Measurements from ENCODE around the gene VGLL3. TPM values are rescaled to one million over a fixed set of nuclear protein-coding genes. Genes with fewer than 3 reads are reported as not detected.
"Not testable (repeated sequence)": the region's sequence is repeated elsewhere in the genome, so short reads cannot be mapped to it uniquely, and the experiment has no call there.

VGLL3 gene
- total RNA-seq, 1 donor from 2014 or later, result 1.1 TPM

DNA sequence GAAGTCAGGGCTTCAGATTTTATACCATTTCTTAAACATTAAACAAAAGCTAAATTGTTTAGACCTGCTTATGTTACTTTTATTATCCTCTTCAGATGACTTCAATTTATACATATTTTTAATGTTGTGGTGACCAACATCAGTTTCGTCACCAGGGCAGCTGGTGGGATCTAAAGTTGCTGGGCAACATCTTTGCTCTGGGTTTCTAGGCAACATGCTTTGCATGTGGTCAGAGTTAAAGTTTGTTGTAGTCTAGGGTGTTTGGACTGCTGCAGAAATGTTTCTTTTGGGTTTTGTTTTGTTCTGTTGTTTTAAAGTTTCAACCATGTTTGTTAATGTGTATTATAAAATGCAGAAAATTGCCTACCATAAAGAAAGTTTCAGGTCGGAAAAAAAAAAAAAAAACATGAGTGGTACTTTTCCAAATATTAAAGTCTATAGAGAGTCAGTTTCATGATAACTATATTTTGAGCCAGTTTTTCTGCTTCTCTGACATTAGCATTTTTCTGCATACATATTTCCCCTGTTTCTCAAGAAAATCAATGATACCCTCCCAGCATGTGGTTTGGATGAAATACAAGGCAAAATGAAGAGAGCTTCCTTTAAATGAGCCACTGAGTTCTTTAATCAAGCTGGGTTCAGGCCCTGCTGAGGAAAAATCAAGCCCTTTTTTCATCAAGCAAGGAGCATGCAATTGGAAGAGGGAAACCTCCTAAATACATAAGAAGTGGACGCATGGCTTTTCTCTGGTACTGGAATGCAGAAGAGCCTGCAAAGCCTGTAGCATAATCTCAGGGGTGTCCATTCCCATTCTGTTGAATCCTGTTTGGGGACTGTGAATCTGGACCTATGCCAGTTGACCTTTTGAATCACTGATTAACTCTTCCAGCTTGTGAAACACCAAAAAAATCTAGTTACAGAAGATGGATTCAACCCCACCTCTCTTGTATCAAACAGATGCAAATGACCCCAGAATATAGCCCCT is 35.0 kb upstream of the VGLL3 start:
- DNase-seq (ENCODE audit: low read depth) (peak; percentile 1), FAIRE-seq (no peak)
- TF ChIP-seq, protein P1, sequence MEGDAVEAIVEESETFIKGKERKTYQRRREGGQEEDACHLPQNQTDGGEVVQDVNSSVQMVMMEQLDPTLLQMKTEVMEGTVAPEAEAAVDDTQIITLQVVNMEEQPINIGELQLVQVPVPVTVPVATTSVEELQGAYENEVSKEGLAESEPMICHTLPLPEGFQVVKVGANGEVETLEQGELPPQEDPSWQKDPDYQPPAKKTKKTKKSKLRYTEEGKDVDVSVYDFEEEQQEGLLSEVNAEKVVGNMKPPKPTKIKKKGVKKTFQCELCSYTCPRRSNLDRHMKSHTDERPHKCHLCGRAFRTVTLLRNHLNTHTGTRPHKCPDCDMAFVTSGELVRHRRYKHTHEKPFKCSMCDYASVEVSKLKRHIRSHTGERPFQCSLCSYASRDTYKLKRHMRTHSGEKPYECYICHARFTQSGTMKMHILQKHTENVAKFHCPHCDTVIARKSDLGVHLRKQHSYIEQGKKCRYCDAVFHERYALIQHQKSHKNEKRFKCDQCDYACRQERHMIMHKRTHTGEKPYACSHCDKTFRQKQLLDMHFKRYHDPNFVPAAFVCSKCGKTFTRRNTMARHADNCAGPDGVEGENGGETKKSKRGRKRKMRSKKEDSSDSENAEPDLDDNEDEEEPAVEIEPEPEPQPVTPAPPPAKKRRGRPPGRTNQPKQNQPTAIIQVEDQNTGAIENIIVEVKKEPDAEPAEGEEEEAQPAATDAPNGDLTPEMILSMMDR (IDR thresholded peaks at IDR 0.05; ENCODE audit: insufficient read depth, low read length, severe bottlenecking), result no peak

DNA sequence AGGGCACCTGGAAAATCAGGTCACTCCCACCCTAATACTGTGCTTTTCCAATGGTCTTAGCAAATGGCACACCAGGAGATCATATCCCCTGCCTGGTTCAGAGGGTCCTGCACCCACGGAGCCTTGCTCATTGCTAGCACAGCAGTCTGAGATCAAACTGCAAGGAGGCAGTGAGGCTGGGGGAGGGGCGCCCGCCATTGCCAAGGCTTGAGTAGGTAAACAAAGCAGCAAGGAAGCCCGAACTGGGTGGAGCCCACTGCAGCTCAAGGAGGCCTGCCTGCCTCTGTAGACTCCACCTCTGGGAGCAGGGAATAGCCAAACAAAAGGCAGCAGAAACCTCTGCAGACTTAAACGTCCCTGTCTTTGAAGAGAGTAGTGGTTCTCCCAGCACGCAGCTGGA is 26.4 kb upstream of the VGLL3 start:
- H3K36me3 ChIP-seq (ENCODE audit: control insufficient read depth, insufficient read depth, low read length); FAIRE-seq; H3K4me3 ChIP-seq (ENCODE audit: low read depth, low read length); H3K27me3 ChIP-seq (ENCODE audit: control insufficient read depth, insufficient read depth, low read length); DNase-seq (ENCODE audit: low read depth): not testable (repeated sequence)

More for the DNA sequence above, 35.0 kb upstream of the VGLL3 start:
- H3K27me3 ChIP-seq (ENCODE audit: control insufficient read depth, insufficient read depth, low read length), result no peaks in the 10 kb centered on the region
- no peaks in the 10 kb centered on the region for H3K36me3 ChIP-seq (ENCODE audit: control insufficient read depth, insufficient read depth, low read length)
- no peak overlapping the region for H3K4me3 ChIP-seq (ENCODE audit: low read depth, low read length)

DNA sequence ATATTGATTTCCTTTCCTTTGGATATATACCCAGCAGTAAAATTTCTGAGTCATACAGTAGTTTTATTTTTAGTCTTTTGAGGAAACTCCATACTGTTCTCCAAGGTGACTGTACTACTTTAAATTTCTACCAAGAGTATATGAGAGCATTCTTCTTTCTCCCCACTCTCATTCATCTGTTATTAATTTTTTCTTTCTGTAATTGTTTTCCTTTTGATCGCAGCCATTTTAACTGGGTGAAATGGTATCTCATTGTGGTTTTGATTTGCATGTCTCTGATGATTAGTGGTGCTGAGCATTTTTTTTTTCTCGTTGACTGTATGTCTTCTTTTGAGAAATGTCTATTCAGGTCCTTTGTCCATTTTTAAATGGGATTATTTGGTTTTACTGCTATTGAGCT is 18.3 kb upstream of the VGLL3 start:
- no peak for DNase-seq (ENCODE audit: low read depth)
- TF ChIP-seq, protein P1 (IDR thresholded peaks at IDR 0.05; ENCODE audit: insufficient read depth, low read length, severe bottlenecking), result no peak
- no peak for FAIRE-seq
- no peak overlapping the region for H3K4me3 ChIP-seq (ENCODE audit: low read depth, low read length)
- no peaks in the 10 kb centered on the region for H3K36me3 ChIP-seq (ENCODE audit: control insufficient read depth, insufficient read depth, low read length)
- no peaks in the 10 kb centered on the region for H3K27me3 ChIP-seq (ENCODE audit: control insufficient read depth, insufficient read depth, low read length)

DNA sequence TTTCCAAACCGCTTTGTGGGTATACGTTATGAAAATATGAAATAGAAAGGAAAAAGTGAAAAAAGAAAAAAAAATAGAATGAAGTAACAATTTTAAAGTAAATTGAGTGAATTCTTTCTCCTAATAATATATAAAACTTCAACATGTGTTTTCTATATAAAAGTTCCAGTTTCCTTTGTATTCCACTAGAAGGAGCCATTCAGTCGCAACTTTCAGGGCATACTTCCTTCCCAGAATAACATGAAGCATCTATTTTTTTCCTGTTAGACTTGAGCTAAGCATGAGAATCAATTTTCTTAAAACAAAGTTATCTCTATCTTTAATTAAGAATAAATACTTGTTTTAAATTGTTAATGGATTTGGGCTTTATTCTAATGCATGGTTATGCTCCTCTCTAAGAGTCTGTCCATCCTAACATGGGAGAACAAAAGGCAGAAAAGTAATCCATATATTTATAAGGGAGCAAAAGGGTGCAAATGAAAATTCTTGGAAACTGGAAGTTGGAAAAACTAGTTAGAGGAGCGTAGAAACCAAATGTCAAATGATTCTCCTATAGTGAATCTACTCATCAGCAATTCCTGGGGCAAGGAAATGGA is 16.0 kb upstream of the VGLL3 start:
- peak; percentile 34 for DNase-seq (ENCODE audit: low read depth)
- Histone ChIP-seq H3K4me3 (ENCODE audit: low read depth, low read length) (no peak overlapping the region), H3K36me3 (ENCODE audit: control insufficient read depth, insufficient read depth, low read length) (no peaks in the 10 kb centered on the region), H3K27me3 (ENCODE audit: control insufficient read depth, insufficient read depth, low read length) (no peaks in the 10 kb centered on the region)
- TF ChIP-seq, protein P1 (IDR thresholded peaks at IDR 0.05; ENCODE audit: insufficient read depth, low read length, severe bottlenecking), result peak; percentile 35
- FAIRE-seq, result no peak

DNA sequence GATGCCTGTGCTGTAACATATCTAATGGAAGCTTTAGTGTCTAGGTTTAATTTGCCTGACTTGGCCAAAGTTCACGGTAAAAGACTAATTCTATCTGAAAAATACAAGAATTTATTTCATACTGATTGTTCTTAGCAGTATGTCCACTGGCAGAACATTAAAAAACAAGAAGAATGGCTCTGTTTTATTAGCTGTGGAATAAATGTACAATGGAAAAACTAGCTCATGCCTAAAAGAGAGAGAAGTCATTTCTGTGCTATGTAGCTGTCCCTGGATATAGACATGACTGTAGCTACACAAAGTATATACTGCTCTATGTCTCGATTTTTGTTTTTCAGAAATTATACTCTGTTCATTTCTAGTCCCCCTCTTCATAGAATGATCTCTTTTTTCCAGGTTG is 13.9 kb upstream of the VGLL3 start:
- no peaks in the 10 kb centered on the region for H3K36me3 ChIP-seq (ENCODE audit: control insufficient read depth, insufficient read depth, low read length)
- FAIRE-seq (no peak), DNase-seq (ENCODE audit: low read depth) (no peak)
- TF ChIP-seq, protein P1 (IDR thresholded peaks at IDR 0.05; ENCODE audit: insufficient read depth, low read length, severe bottlenecking), result no peak
- H3K4me3 ChIP-seq (ENCODE audit: low read depth, low read length), result no peak overlapping the region
- no peaks in the 10 kb centered on the region for H3K27me3 ChIP-seq (ENCODE audit: control insufficient read depth, insufficient read depth, low read length)

DNA sequence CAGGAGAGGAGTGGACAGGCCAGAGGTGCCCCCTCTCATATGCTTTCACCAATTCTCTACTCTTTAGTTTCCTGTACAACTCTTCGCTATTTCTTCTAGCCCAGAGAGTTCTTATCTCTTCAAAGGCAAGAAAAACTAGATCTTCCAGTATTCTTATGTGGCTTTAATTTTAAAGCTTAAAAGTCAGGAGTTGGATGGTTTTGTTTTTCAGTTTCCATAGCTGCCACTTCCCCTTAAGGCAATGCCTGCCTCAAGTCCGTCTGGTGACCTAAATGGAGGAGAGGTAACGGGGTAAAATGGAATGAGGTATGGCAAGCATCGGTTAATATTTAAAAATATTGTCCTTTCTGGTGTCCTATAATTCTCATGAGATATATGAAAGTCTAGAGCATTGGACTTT is 11.4 kb upstream of the VGLL3 start:
- no peak for DNase-seq (ENCODE audit: low read depth)
- no peaks in the 10 kb centered on the region for H3K36me3 ChIP-seq (ENCODE audit: control insufficient read depth, insufficient read depth, low read length)
- TF ChIP-seq, protein P1 (IDR thresholded peaks at IDR 0.05; ENCODE audit: insufficient read depth, low read length, severe bottlenecking), result no peak
- H3K27me3 ChIP-seq (ENCODE audit: control insufficient read depth, insufficient read depth, low read length), result no peaks in the 10 kb centered on the region
- no peak overlapping the region for H3K4me3 ChIP-seq (ENCODE audit: low read depth, low read length)
- no peak for FAIRE-seq
